D721Med (cell line): ENCODE results near the gene PLIN4.
"Not testable (repeated sequence)": the region's sequence is repeated elsewhere in the genome, so short reads cannot be mapped to it uniquely, and the experiment has no call there.

Source experiments
- DNase-seq: peaks from one replicate; pipeline ENCODE4 v3.0.0; 2011; ENCODE audit warnings: low spot score; ENCODE audit not compliant: insufficient read length
- FAIRE-seq: peaks from 2 replicates; lab custom pipeline; 2011; peaks lifted over from hg19 to GRCh38; lab: Jason Lieb, UNC
- TF ChIP-seq, protein P1 (sequence below): IDR thresholded peaks from 2 replicates; pipeline ENCODE4 v1.5.1; 2012; ENCODE audit warnings: mild to moderate bottlenecking, control low read depth; ENCODE audit not compliant: insufficient read depth; ENCODE audit errors: missing control alignments

PLIN4 gene

DNA sequence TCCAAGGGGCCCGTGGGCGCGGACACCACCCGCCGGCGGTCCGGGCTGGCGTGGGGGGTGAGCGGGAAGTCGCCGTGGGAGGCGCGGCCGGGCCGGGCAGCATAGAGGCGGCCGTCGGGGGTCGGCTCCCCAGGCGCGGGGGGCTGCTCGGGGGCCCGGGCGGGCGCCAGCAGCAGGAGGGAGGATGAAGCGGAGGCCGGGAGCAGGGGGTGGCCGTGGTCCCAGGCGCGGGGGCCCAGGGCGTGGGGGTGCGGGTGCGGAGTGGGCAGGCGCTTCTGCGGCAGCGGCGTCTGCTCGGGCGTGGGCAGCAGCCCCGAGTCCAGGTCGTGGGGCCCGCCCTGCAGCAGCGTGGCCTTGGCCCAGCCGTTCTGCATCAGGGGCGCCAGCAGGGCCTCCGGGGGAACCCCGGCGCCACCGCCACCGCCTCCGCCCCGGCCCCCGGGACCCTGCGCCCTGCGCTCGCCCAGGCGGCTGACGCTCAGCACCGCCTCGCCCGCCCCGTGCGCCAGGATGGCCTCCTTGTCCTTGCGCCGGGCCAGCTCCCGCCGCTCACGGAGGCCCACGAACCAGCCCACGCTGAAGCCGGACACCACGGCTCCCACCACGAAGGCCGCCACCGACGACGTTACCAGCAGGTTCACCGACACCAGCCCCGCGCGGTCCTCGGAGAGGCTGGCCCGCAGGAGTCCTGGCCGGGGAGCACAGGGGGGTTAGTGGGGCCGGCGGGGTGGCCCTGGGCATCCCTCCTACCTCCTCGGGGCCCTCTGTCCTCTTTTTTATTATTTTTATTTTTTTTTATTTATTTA is 25.8 kb upstream of the PLIN4 start:
- DNase-seq = no peak
- TF ChIP-seq, protein P1, sequence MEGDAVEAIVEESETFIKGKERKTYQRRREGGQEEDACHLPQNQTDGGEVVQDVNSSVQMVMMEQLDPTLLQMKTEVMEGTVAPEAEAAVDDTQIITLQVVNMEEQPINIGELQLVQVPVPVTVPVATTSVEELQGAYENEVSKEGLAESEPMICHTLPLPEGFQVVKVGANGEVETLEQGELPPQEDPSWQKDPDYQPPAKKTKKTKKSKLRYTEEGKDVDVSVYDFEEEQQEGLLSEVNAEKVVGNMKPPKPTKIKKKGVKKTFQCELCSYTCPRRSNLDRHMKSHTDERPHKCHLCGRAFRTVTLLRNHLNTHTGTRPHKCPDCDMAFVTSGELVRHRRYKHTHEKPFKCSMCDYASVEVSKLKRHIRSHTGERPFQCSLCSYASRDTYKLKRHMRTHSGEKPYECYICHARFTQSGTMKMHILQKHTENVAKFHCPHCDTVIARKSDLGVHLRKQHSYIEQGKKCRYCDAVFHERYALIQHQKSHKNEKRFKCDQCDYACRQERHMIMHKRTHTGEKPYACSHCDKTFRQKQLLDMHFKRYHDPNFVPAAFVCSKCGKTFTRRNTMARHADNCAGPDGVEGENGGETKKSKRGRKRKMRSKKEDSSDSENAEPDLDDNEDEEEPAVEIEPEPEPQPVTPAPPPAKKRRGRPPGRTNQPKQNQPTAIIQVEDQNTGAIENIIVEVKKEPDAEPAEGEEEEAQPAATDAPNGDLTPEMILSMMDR = no peak
- FAIRE-seq = no peak

DNA sequence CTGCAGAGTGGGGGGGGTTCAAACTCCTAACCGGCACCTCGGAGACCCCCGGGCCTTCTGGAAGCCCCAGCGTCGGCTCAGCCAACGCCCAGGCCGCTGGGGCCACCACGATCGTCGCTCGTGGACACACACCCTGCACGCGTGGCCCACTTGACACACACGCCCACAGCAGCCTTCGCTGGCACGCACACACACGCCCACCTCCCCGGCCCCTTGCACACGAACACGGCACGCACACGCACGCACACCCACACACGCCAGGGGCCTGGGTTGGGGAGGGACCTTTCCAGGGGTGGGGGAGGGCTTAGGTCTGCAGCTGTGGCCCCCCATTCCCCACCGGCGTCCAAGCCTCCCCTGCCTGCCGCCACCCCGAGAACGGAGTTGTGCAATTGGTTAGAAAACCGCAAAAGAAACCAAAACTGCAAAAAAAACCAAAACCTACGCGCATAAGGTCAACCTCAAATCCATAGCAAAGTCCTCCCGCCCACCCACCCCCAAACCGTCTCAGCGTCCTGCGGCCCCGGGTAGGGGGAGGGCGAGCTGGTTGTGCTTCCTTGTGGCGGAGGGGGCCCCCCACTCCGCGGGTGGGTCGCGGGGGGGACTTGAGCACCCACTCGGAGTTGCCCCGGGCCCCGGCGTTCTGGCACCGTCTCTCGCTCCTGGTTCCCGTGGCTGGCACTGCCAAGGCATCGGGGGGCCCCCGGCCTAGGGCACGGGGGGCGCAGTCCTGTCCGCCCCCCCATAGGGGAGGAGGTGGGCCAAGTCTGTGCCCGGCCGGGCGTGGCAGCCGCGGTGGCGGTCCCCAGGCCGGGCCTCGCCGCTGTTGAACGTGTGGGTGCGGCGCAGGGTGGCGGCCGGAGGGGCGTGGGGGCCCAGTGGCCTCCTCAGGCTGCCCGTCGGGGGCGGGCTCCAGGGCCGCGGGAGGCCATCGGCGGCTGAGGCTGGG is 24.9 kb upstream of the PLIN4 start:
- FAIRE-seq (no peak), DNase-seq (no peak)
- TF ChIP-seq, protein P1 = no peak

GRCh38 chr19:4541806-4542145 is 23.5 kb upstream of the PLIN4 start:
- not testable (repeated sequence) for DNase-seq, FAIRE-seq

- TF ChIP-seq, protein P1 = no peak
- FAIRE-seq = no peak
- no peak for DNase-seq
Measured at GRCh38 chr19:4541114-4541805, 23.0 kb upstream of the PLIN4 start.

DNA sequence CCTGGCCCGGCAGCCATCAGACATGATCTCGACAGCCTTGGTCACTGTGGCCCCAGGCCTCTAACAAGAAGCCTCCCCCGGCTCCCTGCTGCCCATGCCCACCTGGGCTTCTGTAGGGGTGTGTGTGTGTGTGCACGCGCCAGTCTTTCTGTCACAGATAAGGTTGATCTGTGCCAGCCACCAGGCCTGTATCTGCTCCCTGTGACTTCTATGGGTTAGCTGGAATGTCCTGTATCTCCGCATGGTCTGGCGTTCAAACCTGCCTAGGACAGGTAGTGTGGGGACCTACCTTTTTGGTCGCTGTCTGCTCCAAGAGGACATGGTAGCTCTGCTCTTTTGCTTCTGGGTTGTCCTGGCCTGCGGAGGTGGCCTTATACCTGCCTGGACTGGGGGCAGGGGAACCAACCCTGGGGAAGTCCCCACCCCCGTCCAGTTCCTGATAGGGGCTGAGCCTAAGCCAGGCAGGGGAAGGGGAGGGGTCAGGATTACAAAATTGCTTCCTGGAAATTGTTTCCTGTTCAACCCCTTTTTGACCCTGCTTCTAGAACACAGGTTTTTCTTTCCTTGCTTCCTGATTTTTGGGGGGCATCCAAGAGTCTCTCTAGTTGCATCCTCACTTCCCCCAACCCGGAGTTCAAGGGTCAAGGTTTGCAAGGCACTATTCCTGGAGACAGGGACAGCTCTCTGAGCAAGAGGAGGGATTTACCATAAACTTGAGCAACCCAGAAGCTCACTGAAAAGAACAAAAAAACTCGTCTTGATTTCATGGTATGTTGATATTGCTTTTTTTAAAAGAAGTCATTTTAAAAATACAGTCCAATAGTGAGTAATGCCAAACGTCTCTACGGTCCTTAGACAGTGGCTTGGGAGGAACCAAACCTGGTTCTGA is 21.7 kb upstream of the PLIN4 start, which contains the start of gene LRG1:
TSS of gene LRG1 (minus strand) at position 344 of the 889 bp plus-strand sequence. CDS start at position 321, 23 bp downstream.
- TF ChIP-seq, protein P1 = no peak
- FAIRE-seq (no peak), DNase-seq (no peak)

- DNase-seq (no peak), FAIRE-seq (no peak)
- TF ChIP-seq, protein P1 = no peak
Measured at GRCh38 chr19:4539169-4539692, 20.9 kb upstream of the PLIN4 start.
